ENCODE results near the gene CTDP1. TPM values are rescaled to one million over a fixed set of nuclear protein-coding genes. Genes with fewer than 3 reads are reported as not detected.

CTDP1 gene
- total RNA-seq, 1 donor from 2014 or later: 23.3 TPM

- no peak for DNase-seq (ENCODE audit: extremely low spot score in 2 of 2)
Observed at GRCh38 chr18:79756143-79756500, 76.5 kb downstream of the CTDP1 start.

GRCh38 chr18:79756826-79757225 is 77.2 kb downstream of the CTDP1 start:
- Histone ChIP-seq H3K27ac (no peak overlapping the region), H3K4me3 (no peak overlapping the region), H3K27me3 (no peaks in the 10 kb centered on the region), H3K36me3 (peaks cover 0 to 27% of the 10 kb centered on the region in 2 donors), H3K4me1 (no peaks in the 10 kb centered on the region), H3K9me3 (no peaks in the 10 kb centered on the region)
- no peak for DNase-seq (ENCODE audit: extremely low spot score in 2 of 2)
- intact Hi-C loops (cut with DNase I): no loop called here
- TF ChIP-seq POLR2AphosphoS5 (IDR thresholded peaks at IDR 0.05; ENCODE audit: insufficient read depth in 1 of 2, low read depth in 1 of 2): no peak
- no peak for TF ChIP-seq POLR2A (IDR thresholded peaks at IDR 0.05)
- no peak for TF ChIP-seq CTCF (IDR thresholded peaks at IDR 0.05)

More at GRCh38 chr18:79756143-79756500, 76.5 kb downstream of the CTDP1 start:
- H3K36me3 ChIP-seq: peaks cover 0 to 27% of the 10 kb centered on the region in 2 donors
- H3K4me3 ChIP-seq: no peak overlapping the region
- H3K9me3 ChIP-seq: no peaks in the 10 kb centered on the region
- intact Hi-C loops (cut with DNase I): no loop called here
- TF ChIP-seq POLR2A (IDR thresholded peaks at IDR 0.05): no peak
- TF ChIP-seq CTCF (IDR thresholded peaks at IDR 0.05): no peak
- no peak for TF ChIP-seq POLR2AphosphoS5 (IDR thresholded peaks at IDR 0.05; ENCODE audit: insufficient read depth in 1 of 2, low read depth in 1 of 2)
- H3K27me3 ChIP-seq: no peaks in the 10 kb centered on the region
- no peaks in the 10 kb centered on the region for H3K4me1 ChIP-seq
- H3K27ac ChIP-seq: no peak overlapping the region

- Histone ChIP-seq H3K4me1 (no peaks in the 10 kb centered on the region), H3K9me3 (no peaks in the 10 kb centered on the region), H3K36me3 (peaks cover 0 to 9% of the 10 kb centered on the region in 2 donors), H3K27me3 (no peaks in the 10 kb centered on the region), H3K27ac (no peak overlapping the region), H3K4me3 (no peak overlapping the region)
- no peak for DNase-seq (ENCODE audit: extremely low spot score in 2 of 2)
- intact Hi-C loops (cut with DNase I): no loop called here
- TF ChIP-seq POLR2A (IDR thresholded peaks at IDR 0.05) (no peak), POLR2AphosphoS5 (IDR thresholded peaks at IDR 0.05; ENCODE audit: insufficient read depth in 1 of 2, low read depth in 1 of 2) (no peak), CTCF (IDR thresholded peaks at IDR 0.05) (no peak)
Observed at GRCh38 chr18:79760348-79760747, 80.7 kb downstream of the CTDP1 start.

GRCh38 chr18:79760881-79761280 is 81.3 kb downstream of the CTDP1 start:
- no peak for TF ChIP-seq POLR2A (IDR thresholded peaks at IDR 0.05)
- TF ChIP-seq CTCF (IDR thresholded peaks at IDR 0.05): no peak
- no peak for TF ChIP-seq POLR2AphosphoS5 (IDR thresholded peaks at IDR 0.05; ENCODE audit: insufficient read depth in 1 of 2, low read depth in 1 of 2)
- H3K36me3 ChIP-seq: peaks cover 0 to 4% of the 10 kb centered on the region in 2 donors
- no peaks in the 10 kb centered on the region for H3K27me3 ChIP-seq
- intact Hi-C loops (cut with DNase I): no loop called here
- no peak overlapping the region for H3K4me3 ChIP-seq
- DNase-seq (ENCODE audit: extremely low spot score in 2 of 2): no peak
- H3K9me3 ChIP-seq: no peaks in the 10 kb centered on the region
- no peak overlapping the region for H3K27ac ChIP-seq
- H3K4me1 ChIP-seq: no peaks in the 10 kb centered on the region

GRCh38 chr18:79763407-79763806 is 83.8 kb downstream of the CTDP1 start:
- intact Hi-C loops (cut with DNase I): no loop called here
- no peaks in the 10 kb centered on the region for H3K4me1 ChIP-seq
- H3K4me3 ChIP-seq: no peak overlapping the region
- no peaks in the 10 kb centered on the region for H3K27me3 ChIP-seq
- DNase-seq (ENCODE audit: extremely low spot score in 2 of 2): no peak
- TF ChIP-seq CTCF (IDR thresholded peaks at IDR 0.05) (no peak), POLR2A (IDR thresholded peaks at IDR 0.05) (no peak), POLR2AphosphoS5 (IDR thresholded peaks at IDR 0.05; ENCODE audit: insufficient read depth in 1 of 2, low read depth in 1 of 2) (no peak)
- no peaks in the 10 kb centered on the region for H3K9me3 ChIP-seq
- H3K27ac ChIP-seq: no peak overlapping the region
- no peaks in the 10 kb centered on the region for H3K36me3 ChIP-seq
